Activated CD4-positive, CD25-positive, alpha-beta regulatory T cell (primary cell): ENCODE results near the gene TANK.

Experiments
- DNase-seq, 4 experiments: peaks; one replicate each; lab custom pipeline; 2025; lab: John Stamatoyannopoulos, UW

The TANK gene

DNA sequence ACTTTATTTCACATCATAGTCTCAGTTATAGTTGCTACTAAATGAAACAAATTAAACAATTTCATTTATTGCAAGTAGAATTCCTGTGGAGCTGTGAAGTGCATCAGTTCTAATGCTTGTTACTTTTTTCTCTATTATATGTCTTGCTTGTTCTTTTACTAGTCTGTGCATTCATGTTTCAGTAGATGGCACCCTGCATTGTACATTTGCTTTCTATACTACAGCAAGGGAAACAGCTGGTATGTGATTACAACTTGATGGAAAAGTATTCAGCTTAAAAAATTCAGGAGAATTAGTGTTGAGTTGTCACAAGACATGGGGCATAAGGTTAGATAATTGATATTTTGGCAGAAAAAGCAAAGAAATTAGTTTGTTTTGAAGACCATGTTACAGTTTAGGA, 72.3 kb downstream of the TANK start:
- no peak for DNase-seq

DNA sequence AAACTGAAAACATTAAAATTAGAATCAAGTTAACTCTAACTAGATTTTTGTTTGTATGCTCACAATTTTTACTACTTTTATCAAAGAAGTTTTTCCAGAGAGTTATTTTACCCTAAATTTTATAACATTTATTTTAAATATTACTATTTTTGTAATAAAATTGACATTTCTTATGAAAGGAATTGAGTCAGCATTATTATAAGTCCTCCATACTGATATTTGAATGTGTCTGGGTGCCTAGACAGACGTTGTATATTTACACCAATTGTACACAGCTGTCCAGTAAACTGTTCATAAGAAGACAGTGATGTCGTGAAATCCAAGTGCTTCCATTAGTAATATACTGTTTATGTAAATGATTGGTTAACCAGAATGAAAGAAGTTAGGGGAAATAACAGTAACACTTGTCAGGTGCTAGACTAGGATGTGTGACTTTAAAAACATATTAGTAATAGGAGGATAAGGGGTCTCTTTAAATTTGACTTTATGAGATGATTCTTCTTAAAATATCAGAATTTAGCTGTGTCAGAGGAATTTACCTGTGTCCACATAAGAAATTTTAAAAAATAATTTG, 73.7 kb downstream of the TANK start:
- DNase-seq: no peak

DNA sequence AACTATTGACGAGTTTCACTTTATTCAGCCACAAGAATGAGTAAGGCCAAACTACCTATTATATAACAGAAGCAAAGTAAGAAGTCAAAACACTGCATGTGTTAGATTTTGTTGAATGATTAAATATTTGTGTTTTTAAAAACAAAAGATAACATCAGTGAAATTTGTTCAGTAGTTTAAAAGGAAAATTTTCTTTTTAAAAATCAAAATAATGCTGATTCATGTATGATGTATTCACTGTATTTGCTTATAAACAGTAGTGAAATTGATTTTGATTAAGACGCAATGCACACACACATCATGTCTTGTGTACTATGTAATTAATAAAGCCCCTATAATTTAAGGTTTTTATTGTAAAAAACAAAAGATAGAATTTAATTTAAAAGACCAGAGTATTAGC, 74.4 kb downstream of the TANK start:
- no peak for DNase-seq

DNA sequence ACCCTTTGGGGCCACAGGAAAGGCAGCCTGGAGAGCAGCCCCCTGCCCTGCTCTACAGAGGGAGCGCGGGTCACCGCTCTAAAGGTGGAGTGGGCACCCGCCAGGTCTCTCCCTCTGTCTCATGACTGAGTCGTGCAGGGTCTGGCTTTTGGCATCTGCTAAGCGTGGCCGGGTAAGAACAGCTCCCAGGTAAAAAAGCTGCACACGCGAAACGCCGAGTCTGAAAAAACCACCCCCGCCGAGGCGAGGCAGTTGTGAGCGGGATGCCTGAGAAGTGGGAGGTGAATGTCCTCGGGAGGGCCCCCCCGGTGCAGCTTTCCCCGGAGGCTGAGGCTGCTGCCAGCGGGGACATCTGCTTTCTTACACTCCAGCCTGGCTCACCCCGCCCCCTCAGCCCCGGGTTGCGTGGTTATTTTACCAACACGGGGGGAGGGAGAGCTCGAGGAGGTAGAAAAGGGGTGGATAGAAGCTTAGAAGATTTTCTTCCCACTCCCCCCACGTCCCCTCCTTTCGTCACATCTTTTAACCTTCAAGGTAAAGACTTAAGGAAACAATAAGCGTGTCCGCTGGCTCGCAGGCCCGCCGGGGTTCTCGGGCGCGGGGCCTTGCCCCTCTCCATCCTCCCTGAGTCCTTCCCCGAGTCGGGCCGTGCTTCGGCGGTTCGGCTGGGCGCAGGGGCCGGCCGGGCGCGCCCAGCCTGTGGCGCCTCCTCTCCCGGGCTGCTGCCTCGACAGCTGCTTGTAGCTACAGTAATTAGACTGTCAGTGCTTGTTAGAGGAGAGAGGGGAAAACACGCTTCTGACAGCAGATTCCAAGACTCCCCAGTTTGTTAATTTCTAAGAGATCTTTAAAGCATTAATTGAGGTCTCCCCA, 77.4 kb downstream of the TANK start:
- DNase-seq: peak in 2 of 4 experiments; percentile 12 to 16

DNA sequence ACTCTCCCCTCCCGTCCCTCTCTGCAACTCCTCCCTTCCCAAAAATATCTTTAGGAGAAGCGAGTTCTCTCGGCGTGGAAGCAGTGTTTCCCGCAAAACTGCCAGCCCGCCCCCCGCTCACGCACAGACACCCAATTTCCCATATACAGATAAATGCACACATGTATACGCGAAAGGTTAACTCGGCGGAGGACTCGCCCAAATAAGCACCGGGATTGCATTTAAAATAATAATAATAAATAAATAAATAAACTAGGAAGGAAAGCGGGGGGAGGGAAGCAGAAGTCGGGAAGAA, 78.0 kb downstream of the TANK start:
- no peak for DNase-seq

DNA sequence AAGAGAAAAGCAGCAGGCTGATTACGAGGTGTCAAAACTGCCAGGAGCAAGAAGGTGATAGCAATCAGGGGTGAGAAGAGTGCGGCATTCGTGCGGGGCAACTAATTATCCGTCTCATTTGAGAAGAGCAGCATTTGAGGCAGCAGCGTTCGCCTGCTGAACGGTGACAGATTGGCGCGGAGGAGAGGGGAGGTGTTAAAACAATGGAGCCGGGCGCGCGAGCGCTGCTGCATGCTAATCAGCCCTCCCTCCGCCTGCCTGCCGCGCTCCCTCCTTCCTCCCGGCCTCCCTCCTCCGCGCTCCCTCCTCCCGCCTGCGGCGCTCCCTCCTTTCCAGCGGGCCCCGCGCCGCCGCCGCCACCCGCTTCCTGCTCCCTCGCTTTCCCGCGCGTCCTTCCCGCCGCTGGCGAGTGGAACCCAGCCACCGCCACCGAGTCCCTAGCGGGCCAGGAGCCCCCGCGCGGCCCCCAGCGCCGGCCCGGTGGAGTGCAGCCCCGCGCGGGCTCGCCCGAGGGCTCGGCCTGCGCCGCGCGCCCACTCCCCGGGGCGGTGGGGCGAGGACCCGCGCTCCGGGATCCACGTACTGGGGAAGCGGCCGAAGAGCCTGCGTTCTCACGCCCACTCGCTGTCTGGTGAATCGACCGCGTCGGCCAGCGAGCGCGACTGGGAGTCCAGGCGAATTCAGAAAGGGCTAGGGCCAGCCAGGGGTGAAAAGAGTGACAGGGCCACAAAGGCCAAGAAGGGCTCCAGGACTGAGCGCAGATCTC, 78.5 kb downstream of the TANK start:
- peak; percentile 10 to 35 (median 16) for DNase-seq

DNA sequence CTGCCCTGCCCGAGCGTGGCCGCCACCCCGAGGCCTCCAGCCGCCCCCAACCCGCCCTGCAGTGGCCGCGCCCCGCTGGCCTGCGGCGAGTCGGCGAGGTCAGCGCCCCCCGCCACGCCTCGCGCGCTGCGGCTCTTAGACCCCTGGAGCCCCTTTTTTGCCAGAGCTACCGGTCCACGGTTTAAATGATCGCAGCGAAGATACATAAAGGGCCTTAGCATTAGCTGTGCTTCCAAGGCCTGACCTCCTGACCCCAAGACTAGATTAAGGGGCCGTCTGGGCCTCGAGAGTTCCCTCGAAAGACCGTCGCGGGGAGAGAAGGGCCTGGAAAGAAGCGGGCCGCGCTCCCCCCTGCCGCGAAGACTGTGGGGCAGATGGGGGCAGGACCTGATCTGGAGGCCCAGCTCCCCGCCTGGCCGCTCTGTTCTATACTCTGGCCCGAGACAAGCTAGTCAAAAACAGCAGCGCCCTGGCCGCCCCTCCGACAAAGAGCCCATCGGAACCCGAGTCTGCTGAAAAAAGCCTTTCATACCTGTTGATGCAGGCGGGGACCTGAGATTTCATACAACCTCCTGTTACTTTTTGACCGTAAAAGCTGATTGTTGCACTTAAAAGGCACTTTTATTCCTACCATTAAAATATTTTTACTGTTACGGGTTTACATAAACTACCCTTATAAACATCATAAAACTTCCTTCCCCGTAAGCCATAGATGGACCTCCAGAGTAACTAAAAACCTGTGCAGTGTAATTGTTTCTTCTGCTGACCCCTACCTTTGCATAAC, 79.3 kb downstream of the TANK start:
- DNase-seq: no peak

DNA sequence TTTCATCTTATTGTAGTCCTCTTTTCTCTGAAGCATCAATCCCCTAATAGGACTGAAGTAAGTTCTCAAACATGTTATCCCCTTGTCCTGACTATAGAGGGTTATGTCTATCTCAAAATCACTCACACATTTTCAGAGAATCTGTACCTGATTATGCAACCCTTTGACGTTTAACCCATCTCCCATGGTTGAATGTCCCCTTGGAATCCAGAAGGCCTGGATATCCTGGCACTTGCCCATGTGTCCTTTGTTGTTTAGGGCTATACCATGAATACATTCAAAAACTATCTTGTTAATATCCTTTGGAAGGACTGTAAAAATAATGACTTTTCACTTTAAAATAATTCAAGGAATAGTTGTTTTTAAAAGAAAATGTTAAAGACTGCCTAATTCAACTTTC, 81.7 kb downstream of the TANK start:
- DNase-seq: no peak

DNA sequence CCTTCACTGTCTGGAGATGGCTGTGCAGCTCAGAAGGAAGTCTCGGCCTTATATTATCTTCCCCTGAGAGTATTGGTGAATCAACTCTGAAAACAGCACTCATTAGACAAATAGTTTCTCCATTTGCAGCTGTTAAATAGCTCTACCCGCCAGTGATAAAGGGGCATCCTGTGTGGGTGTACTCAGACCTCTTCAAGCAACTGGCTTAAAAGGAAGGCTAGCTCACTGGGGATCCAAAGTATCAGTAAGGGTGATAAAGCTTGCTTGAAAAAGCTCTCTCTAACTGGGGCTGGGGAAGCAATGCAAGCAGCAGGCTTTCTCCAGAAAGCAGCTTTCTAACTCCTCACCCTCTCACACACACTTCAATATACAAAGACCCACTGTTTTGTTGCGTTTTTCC, 83.1 kb downstream of the TANK start:
- DNase-seq: no peak

DNA sequence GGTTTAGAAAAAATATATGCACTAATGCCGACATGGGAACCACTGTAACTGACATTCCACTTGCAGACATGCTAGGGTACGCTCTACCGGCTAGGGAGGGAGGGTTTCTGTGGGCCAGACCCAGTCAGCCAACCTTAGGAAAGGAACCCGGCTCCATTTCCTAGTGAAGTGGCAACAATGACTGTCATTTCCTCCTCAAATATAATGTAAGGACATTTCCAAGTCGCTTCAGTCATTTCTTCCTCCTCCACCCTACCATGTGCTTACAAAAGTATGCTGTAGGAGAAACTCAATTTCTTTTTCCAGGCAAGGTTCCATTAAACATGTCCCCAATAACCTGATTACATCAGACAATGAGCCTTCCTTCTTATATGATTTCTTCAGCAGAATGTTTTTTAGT, 83.7 kb downstream of the TANK start:
- DNase-seq: no peak

DNA sequence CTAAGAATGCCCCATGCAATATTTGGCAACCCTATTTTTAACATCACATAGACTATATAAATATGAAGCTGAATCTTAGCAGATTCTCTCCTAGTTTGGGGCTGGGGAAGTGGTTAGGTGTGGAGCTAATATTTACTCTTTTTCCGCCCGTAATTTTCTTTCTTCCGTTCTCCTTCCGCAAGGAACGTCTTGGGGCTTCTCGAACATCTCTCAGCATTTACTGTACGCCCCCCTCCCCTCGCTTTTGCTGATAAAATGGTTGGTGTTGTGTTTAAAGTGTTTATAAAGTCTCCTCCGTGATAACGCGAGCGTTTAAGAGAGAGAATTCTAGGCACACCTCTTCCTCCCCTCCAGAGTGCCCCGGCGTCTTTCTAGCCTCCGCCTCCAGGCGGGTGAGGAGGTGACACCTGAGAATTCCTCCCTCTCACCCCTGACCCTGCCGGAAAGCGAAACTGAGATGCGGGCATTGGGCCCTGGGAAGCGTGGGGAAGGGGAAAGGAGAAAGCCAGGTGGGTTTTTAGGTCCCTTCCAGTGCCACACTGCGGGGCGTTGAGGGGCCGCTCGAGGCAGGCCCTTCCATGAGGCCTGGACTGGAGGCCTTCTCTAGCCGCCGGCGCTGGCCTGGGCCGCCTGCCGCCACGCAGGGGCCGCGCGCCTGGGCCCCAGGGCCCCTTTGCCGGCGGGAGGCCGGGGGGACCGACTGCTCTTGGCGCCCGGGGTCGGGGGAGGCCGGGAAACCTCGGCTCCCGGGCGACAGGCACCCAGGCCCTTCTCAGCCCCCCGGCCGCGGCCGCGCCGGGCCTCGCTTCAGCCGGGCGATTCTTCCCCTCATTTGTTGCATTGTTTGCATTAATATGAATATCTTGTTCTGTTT, 84.4 kb downstream of the TANK start:
- peak in 3 of 4 experiments; percentile 7 to 45 (median 24) for DNase-seq

DNA sequence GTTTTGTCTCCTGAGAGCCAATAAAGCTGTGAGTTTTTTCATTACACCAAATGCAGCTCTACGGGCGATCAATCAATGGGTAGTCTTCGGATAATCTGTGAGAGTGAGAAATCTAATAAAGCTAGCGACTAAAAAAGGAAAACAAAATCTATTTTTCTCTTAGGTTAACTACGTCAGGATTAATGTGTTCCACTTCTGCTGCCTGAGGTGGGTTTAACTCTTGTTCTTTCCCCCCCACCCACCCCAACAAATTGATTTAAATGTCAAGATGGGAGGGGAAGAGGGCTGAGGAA, 85.0 kb downstream of the TANK start:
- no peak for DNase-seq

DNA sequence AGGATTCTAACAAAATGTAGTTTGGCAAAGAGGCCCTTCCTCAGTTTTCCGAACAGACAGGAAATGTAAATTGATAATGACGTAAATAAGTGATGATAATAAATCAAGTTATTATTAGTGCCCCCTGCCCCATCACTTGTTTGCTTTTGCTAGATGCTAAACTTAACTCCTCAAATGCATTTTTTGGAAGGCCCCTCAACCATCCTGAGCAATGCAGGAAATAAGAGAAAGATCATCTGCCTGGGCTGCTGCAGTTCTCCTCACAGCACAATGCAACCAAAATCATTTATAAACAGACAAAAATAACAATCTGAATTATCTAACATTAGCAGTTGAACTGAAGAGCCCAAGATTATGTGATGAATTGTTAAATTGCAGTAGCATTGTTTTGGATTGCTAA, 85.4 kb downstream of the TANK start:
- DNase-seq: no peak

DNA sequence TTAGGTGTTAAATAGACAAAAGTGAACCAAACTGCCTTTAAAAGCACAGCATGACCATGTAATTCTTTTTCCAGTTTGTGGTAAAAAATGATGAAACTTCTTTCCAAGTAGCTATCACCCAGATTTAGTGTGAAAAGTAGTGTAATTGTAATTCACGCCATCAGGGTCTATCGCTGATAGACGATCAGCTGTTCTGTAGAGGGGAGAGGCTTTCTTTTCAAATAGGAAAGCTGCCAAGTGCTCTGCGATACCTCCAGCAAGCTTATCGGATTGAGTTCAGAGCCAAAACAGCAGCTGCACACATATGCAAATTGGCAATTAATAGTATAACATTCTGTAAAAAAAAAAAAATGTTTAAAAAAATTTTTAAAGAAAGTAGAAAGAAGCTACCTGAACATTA, 86.1 kb downstream of the TANK start:
- DNase-seq: no peak

DNA sequence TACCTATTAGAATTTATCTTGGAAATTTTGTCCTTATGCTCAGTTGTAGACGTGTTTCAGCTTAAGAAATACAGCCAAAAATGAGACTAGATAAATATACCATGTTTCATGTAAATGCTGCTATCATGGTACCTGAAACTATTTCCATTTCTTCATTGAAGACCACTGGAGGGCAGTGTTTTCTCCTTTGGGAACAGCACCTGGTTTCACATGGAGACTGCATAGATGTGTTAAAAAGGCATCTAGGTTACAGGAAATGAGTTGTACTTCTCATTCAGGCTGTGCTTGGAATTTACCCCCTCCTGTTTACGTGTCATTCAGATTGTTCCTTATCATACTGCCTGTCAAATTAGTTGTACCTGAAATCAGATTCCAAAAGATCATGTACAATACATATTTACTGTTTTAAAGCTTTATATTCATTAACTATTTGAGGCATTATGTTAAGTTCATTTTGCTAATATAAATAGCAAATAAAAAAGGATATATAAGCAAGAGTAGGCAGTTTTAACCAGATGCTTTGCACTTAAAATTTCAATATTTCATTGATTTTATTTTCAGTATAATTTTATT, 90.7 kb downstream of the TANK start:
- DNase-seq: no peak

DNA sequence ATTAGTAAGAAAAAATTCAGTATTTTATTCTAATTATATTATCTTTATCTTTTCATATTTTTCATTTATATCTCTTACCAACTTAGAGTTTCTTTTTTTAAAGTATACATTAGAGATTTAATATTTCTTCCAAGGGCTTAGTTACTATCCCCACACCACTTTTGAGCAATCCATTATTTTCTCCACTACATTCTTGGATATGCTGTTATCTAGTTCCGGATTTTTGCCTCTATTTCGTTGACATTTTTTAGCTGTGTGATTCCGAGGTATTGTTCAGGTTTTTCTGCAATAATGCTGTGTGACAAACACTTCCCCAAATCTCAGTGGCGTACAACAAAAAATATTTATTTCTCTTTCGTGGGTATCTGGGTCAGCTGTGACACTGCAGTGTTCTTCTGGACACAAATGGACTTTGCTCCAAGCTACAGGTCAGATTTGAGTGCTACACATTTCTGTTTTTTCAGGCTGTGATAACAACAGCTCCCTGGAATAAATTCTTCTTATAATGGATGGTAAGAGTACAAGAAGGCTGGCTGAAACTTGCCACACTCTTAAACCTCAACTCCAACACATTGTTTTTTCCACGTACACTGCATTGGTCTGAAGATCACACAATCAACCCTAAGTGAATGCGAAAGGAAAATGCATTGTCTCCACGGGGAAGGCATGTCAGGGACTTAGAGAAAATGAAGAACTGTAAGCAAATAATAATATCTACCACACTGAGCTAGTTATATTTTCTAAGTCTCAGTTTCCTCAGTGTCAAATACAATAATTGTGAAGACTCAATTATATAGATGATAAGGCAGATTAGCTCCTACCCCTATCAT, 97.1 kb downstream of the TANK start:
- no peak for DNase-seq

DNA sequence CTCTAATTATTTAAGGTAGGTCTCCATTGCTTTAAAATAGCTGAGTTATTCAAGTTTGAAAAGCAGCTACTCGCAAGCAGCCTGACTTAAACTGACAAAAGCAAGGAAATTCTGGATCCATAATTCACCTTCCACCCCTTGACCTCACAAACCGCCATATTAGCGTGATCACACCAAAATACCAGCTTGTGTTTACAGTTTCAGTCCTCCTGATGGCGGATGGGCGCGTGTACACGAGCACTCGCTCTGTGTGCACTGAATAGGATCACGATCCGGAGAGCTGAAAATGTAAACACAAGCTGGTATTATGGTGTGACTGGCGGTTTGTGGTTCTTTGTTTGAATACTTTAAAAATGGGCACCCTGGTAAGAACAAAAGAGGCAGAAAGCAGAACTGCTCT, 105.6 kb downstream of the TANK start:
- no peak for DNase-seq

DNA sequence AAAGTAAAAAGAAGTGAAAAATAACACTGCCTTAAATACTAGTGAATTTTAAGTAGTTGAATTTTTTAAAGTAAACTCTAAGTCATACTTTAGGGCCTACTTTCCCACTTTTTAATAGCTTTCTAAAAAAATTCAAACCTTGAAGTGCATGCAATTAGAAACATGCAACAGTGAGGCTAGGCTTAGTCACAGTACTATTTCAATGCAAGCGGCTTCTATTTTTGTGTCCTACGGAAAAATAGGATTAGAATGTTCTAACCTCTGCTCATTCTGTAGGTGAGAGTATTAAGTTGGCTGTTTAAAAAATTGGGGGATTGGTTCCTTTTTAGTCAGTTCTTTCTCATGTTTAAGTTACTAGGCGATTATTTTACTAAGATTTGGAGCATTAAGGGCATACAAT, 108.9 kb downstream of the TANK start:
- no peak for DNase-seq

DNA sequence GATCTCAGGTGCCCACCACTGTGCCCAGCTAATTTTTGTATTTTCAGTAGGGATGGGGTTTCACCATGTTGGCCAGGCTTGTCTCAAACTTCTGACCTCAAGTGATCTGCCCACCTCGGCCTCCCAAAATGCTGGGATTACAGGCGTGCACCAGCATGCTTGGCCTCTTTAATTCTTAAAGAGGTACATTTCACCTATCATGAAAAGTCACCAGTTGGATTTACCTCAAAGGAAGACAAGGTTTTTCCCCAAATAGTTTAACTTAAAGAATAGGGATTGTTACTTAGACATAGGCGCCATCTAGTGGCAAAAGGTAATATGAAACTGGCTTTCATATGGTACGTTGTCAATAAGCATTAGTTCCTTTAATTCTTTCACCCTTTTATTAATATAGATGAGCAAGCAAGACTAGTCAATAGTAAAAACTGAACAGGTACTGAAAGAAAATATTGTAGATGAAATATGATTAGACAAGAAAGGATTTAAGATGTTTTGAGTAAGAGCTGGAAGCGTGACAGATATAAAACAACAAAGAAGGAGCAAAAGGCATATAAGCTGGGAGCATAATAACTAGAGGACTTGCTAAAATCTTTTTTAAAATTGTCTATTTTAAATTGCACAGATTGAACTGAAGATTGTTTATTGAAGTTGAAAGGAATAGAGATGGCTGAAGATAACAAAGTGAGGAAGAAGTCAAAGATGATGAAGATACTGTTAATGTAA, 113.0 kb downstream of the TANK start:
- DNase-seq: peak in 2 of 4 experiments; percentile 1 to 6
